GM21381 (cell line): ENCODE measurements around the gene CHIC2.
"Not testable (repeated sequence)": the region's sequence is repeated elsewhere in the genome, so short reads cannot be mapped to it uniquely, and the experiment has no call there.

Experiments used
- ATAC-seq: cut with Tn5 transposase; IDR thresholded peaks from one replicate; pipeline ENCODE4 v1.9.1; 2021; ENCODE audit warnings: mild to moderate bottlenecking, moderate library complexity; ENCODE audit not compliant: unreplicated experiment

Gene CHIC2

DNA sequence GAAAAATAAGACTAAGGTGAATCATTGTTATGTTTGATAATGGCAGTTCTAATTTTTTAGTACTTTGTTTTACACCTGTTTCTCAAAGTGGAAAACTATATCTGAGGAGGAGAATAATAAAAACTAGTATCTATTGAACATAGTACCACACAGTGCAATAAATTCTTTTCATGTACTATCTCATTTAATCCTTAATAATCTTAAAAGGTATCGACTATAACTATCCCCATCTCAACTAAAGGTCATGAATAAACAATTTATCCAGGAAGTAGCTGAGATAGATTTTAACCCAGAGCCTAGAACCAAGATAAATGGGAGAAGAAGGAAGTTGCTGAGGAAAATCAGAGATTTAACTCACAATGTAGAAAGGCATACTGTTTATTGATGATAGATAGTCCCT lies 2.5 kb downstream of the CHIC2 start:
- no peak for ATAC-seq

- no peak for ATAC-seq
These were observed 3.3 kb downstream of the CHIC2 start for GRCh38 chr4:54061067-54061466.

- no peak for ATAC-seq
These were observed 4.3 kb downstream of the CHIC2 start for GRCh38 chr4:54060116-54060515.

- no peak for ATAC-seq
These were observed 6.2 kb downstream of the CHIC2 start for GRCh38 chr4:54058171-54058570.

GRCh38 chr4:54056360-54056759 lies 8.0 kb downstream of the CHIC2 start:
- no peak for ATAC-seq

DNA sequence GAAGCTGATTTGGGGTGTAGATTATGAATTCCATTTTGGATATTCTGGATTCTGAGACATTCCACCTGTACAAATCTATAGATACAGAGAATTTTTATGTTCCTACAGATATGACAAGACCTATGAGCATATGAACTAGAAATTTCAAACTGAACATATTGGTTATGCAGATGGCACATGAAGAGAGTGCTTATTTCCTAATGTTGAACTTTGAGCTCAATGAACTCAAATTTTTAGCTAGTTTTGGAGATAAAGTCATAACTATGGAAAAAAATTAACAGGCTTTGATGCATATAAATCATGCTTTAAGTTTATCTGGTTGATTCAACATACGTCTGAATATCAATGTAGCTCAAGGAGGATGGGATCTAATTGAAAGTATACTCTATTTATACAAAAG lies 8.9 kb downstream of the CHIC2 start:
- ATAC-seq: no peak

DNA sequence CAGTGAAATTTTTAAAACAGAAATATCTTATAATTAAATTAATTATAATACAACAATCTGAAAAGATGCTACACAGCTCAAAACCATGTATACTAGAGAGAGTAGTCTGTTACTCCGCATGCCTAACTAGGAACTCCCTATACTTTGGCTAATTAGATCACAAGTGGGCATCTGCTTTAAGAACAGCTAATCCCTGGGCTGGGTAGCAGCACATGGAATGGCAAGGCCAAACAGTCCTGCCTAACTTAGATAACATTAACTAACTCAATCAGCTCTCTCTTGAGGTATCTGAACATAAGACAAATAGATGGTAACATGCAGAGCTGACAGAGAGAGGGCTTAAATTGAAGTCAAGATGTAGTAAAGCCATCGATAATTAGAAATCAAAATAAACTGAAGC lies 9.9 kb downstream of the CHIC2 start:
- ATAC-seq: no peak

- not testable (repeated sequence) for ATAC-seq
These were observed 11.1 kb downstream of the CHIC2 start for GRCh38 chr4:54053322-54053721.

DNA sequence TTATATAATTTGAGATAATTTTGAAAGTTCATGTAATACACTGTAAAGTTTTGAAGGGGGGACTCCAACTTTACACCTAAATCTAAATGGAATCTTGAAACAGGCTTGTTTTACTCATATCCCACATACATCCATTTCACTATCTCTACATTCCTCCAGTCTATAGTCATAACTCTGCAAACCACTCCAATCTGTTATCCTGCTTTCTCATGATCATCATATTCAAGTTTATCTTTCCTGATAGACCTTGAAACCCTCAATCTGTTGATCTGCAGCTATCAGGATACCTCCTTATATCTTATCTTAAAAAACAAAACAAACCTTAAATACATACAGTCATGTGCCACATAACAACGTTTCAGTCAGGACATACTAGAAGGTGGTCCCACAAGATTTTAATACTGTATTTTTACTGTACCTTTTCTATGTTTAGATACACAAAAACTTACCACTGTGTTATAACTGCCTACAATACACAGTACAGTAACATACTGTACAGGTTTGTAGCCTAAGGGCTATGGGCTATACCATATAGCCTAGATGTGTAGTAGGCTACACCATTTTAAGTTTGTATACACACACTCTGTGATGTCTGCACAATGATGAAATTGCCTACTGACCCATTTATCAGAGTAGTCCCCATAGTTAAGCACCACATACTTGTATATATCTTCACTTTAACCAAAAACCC lies 14.0 kb downstream of the CHIC2 start:
- ATAC-seq: no peak

- ATAC-seq: not testable (repeated sequence)
These were observed 20.8 kb downstream of the CHIC2 start for GRCh38 chr4:54043630-54044029.

- no peak for ATAC-seq
These were observed 22.5 kb downstream of the CHIC2 start for GRCh38 chr4:54041933-54042332.

GRCh38 chr4:54041100-54041499 lies 23.3 kb downstream of the CHIC2 start:
- no peak for ATAC-seq

DNA sequence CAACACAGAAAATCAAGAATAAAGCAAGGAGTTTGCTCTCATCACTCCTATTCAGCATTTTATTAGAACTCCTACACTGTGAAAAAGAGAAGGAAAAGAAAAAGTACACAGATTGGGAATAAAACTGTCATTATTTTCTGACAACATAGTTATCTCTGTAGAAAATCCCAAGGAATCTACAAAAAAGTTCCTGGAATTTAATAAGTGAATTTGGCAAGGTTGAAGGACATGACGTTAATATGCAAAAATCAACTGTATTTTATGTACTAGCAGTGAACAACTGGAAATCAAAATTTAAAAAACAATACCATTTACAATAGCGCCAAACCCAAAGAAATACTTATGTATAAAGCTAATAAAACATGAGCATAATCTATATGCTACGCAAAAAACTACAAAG lies 26.3 kb downstream of the CHIC2 start:
- no peak for ATAC-seq

DNA sequence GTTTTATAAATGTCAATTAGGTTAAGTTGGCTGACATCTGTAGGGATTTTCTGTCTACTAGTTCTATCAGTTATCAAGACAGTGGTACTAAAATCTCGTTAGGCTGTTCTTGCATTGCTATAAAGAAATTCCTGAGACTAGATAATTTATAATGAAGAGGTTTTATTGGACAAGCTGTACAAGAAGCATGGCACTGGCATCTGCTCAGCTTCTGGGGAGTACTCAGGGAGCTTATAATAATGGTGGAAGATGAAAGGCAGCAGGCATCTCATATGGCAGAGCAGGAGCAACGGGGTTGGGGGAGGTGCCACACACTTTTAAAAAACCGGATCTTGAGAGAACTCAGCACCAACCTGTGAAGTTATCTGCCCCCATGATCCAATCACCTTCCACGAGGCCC lies 28.2 kb downstream of the CHIC2 start:
- ATAC-seq: no peak

GRCh38 chr4:54032558-54033135 lies 31.8 kb downstream of the CHIC2 start:
- no peak for ATAC-seq

GRCh38 chr4:54027311-54027710 lies 37.1 kb downstream of the CHIC2 start:
- no peak for ATAC-seq

DNA sequence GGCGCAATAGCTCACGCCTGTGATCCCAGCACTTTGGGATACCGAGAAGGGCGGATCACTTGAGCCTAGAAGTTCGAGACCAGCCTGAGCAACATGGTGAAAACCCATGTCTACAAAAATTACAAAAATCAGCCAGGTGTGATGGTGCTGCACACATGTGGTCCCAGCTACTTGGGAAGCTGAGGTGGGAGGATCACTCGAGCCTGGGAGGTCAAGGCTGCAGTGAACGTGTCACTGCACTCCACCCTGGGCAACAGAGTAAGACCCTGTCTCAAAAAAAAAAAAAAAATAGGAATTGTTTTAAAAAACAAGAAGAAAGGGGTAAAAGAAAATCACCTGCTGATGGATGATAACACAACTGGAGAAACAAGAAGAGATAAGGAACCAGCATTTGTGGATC lies 38.8 kb downstream of the CHIC2 start:
- no peak for ATAC-seq

DNA sequence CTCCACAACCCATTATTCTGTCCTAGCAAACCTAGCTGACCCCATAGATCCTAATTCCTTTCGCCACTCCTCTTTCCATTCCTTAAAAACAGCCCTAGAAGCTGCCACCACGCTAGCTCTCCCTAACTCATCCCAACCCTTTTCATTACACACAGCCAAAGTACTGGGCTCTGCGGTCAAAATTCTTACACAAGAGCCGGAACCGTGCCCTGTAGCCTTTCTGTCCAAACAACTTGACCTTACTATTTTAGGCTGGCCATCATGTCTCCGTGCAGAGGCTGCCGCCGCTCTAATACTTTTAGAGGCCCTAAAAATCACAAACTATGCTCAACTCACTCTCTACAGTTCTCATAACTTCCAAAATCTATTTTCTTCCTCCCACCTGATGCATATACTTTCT lies 41.4 kb downstream of the CHIC2 start:
- not testable (repeated sequence) for ATAC-seq

DNA sequence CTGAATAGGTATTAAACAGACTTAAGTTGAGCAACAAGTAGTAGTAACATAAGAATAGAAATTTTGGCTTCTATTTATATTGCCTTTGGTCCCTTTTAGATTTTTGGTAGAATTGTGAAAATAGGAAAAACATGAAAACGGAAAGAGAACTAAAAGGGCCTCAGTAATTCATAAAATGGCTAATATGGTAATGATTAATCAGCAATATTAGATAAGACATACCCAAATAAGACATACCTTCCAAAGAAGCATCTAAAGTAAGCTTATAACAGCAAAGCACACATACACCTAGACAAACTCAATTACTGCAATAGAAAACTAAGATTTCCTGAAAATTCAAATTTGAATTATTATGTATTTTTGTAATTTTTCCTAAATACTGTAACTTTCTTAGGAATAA lies 46.4 kb downstream of the CHIC2 start:
- ATAC-seq: no peak

DNA sequence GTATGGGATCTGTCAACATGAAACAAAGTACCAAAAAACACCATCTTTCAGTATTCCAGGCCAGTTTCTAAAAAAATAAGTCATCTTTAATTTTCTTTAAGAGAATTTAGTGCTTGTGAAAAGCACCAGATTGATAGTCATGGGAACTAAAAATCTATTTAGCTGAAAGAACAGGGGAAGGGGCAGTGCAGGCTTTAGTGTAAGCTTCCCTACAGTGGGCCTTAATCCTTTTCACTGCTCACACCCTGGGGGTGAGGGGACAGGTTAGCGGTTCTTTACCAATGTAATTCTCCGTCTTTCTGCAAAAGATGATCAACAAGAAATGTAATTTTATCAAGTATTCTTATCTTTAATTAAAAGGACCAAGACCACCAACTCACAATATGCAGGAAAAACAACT lies 47.1 kb downstream of the CHIC2 start:
- ATAC-seq: no peak

- ATAC-seq: no peak
These were observed 47.9 kb downstream of the CHIC2 start for GRCh38 chr4:54016504-54016903.

DNA sequence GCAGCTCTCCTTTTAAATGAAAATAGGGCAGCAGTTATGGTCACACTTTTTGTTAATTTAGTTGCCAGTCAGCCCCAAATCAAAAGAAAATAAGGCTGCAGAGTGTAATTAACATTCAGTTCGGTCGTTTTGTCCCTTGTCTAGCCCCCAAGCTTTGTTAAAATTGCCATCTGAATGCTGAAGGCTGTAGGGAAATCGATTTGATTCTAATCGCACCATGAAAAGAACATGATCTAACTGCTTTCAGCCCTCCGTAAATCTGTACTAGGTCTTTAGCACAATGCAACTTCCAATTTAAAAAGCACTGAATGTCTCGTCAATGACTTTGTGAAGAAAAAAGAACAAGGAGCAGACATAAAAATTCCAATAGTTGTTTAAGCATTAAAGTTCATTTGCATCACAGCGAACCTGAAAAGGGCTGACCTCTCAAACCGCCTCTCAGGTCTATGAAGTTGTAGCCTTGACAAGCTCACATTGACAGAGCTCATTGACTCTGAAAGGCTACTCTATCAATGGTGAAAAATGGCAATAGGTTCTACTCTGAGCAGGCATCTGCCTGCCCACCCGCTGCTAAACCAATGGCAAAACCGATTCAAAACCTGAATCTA lies 48.9 kb downstream of the CHIC2 start:
- no peak for ATAC-seq
